ENCODE results near the gene CREB5.

The CREB5 gene

GRCh38 chr7:28695300-28696295 is 283.3 kb downstream of the CREB5 start:
- no peak for DNase-seq

DNA sequence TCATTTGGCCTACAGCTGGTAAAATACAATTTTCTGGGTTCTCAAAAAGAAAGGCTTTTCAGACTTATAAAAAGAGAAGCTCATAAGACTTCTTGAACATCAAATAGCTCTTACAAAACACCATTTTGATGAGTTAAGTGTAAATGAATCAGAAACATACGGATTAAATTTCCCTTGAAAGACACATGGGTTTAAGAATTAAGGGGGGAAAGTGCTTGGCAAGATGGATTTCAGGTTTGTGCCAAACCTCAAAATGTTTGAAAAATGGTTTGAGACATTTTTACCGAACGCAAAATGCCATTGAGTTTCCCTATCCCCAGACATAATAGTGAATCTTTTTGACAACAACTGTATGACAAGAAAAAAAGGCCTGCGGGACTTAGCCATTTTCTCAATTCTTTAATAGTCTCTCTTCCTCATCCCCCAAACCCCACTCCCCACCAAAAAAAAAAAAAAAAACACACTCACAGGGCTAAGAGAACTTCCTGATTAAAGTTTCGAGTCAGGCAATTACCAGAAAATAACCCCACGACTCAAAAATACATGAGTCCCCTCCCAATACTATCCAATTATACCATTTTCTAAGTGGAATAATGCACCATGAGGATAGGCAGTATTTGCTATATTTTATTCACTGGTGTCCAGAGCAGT is 285.7 kb downstream of the CREB5 start:
- no peak for DNase-seq

DNA sequence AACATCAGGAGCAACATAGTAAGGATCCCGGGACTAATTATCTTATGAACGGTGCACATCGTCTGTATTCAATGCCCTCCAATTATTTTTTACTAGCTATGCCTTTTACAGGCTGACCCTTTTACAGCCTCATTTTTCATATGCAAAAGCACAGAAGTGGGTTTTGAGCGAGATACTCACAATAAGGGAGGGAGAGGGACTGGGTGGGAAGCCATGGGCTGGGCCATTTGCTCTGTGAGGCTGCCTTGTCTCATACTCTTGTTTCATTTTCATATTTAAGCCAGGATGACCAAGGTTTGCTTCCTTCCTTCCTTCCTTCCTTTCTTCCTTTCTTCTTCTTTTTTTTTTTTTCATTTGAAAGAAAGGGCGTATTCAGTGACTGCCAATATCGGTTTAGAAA is 286.5 kb downstream of the CREB5 start:
- no peak for DNase-seq

DNA sequence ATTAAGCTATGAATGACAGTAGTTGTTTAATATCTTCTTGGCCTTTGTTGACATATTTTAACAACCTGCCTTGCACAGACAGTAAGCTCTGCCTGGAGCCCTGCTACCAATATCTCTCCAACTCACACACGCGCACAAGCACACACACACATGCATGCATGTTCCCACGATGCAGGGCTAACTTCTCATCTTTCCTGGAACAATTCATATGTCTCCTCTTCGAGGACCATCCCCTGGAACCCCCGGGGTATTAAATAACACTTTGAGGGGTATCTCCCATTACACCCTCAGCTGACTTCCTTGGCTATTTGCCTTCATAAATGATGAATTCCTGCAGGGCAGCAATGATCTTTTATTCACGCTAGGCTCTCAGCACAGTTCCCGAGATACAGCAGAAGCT is 287.8 kb downstream of the CREB5 start:
- no peak for DNase-seq

GRCh38 chr7:28700790-28701203 is 288.5 kb downstream of the CREB5 start:
- DNase-seq = no peak

GRCh38 chr7:28701731-28702130 is 289.4 kb downstream of the CREB5 start:
- no peak for DNase-seq

GRCh38 chr7:28702171-28702570 is 289.9 kb downstream of the CREB5 start:
- no peak for DNase-seq

- DNase-seq = no peak
These were observed 290.9 kb downstream of the CREB5 start for GRCh38 chr7:28703037-28703765.

- DNase-seq = no peak
These were observed 292.4 kb downstream of the CREB5 start for GRCh38 chr7:28704706-28705105.

DNA sequence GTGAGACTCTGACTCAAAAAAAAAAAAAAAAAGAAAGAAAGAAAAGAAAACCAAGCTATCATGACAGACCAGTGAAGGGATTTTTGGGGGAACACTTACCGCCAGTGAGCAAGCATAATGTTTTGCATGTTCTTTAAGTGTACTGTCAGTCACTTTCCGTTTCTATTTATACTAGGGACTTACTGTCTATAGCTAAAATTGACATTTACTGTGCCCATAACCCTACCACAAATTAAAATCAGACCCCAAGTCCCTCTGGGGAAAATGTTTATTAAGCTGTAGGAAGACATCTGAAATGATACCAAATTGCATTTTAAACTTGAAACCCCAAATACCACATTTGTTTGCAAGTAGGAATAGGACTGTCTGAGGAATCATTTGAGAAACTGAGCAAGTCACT is 293.0 kb downstream of the CREB5 start:
- no peak for DNase-seq

- no peak for DNase-seq
These were observed 294.3 kb downstream of the CREB5 start for GRCh38 chr7:28706584-28706983.

GRCh38 chr7:28707291-28707690 is 295.0 kb downstream of the CREB5 start:
- DNase-seq = no peak

DNA sequence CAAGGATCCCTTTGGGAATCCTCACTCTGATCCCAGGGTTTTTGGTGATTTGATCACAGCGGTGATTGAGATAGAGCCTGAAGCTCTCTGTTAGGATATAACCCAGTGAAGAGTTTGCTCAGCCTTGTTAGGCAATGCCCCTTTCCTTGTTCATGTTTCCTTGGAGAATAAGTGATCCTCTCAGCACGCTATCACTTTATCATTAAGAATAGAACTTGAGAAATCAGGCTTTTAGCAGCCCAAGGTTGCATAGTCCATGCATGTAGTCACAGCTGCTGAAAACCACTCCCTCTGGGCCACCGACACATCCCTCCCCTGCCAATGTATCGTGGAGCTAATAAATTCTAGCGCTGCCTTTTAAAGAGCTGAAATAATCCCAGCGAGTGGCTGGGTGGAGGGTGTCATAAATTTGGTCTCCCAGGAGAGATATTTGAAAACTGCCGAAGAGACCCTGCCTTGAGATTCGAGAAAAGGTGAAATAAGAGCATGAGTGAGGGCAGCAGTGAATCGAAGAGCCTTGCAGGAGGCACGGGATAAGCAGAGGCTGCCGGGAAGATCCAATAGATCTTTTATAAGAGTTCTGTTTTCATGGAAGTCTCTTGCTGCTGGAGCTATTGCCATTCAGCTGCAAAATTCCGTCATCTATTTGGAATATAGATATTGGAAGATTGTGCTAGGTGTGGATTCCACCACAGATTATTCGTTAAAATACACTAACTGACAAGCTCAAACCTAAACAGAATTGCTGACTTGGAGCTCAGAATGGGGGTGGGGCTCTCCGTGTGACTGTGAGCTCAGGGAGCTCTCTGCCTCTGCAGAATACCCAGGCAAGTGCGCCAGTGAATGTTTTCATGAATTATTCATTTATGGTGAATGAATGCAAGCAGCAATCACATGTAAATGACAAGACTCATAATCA is 296.0 kb downstream of the CREB5 start:
- DNase-seq = no peak

DNA sequence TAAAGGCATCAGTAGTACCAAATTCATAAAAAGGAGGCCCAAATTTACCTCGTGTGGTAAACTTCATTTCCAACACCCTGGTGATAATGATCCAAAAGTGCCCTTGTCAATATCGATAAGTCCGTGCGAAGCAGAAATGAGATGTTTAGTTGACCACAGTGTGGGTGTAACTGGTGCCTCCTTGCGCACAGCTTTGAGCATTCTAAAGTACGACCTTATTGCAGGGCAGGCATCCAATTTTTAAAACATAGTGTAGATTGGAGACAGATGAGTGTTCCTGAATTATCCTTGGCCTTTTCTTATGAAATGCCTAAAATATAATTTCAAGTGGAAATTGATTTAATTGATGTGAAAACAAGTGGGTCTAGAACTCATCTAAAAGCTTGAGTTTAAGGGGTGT is 297.4 kb downstream of the CREB5 start:
- DNase-seq = no peak

DNA sequence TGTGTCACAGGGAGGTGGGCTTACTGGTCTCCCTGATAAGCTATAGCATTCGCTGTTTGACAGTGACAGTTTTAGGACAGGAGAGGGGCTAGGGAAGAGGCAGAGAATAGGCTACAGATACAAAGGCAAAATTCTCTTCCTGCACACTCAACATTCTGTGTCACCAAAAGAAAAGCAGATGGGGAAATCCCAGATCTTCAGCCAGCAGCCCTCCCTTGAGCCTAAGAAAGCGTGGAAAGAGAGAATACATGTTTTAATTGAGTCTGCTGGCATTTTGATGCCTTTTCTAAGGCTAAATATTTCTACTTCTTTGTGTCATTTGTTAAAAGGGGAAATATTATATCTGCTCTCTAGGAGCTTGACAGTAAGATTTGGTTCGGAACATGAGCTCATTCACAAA is 298.8 kb downstream of the CREB5 start:
- DNase-seq = no peak

GRCh38 chr7:28714459-28715120 is 302.3 kb downstream of the CREB5 start:
- DNase-seq = no peak

GRCh38 chr7:28717445-28718054 is 305.2 kb downstream of the CREB5 start:
- DNase-seq = no peak

- DNase-seq = no peak
These were observed 305.8 kb downstream of the CREB5 start for GRCh38 chr7:28718055-28718481.

- DNase-seq = no peak
These were observed 306.2 kb downstream of the CREB5 start for GRCh38 chr7:28718545-28718944.

GRCh38 chr7:28722684-28723083 is 310.4 kb downstream of the CREB5 start:
- no peak for DNase-seq

DNA sequence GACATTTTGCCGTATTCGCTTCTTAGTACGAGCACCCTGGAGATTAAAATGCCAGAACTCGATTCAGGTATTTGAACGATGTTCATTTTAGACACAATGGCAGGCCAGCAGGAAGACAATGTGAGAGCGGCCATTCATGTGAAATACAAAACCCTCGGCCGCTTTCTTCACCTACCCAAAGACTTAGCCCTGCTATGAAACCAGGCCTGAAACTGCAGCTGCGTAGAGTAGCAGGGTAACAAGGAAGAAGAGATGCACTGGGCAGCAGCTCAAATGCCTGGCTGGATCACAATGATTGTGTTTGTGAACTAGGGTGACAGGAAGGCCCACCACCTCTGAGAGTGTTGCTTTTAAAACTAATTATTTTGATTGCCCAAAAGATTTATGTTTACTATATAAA is 311.0 kb downstream of the CREB5 start:
- no peak for DNase-seq
